Effector memory CD4-positive, alpha-beta T cell (primary cell): ENCODE results near the gene SARS1.

Experiments used
- DNase-seq, 3 donors: peaks; one replicate each; pipeline ENCODE4 v3.0.0-alpha.2; 2020
- H3K27ac ChIP-seq: 2 replicates; pipeline ENCODE4 v1.7.0; 2013; ENCODE audit warnings: mild to moderate bottlenecking, low read length, moderate library complexity; ENCODE audit not compliant: insufficient read depth, poor library complexity, severe bottlenecking
- H3K27me3 ChIP-seq: replicated peaks from 2 replicates; pipeline ENCODE4 v1.7.0; 2013; ENCODE audit warnings: mild to moderate bottlenecking, low read length; ENCODE audit not compliant: insufficient read depth, control insufficient read depth, poor library complexity, severe bottlenecking
- H3K36me3 ChIP-seq: 2 replicates; pipeline ENCODE4 v1.7.0; 2013; ENCODE audit warnings: mild to moderate bottlenecking, low read length, moderate library complexity; ENCODE audit not compliant: control insufficient read depth, insufficient read depth
- H3K4me1 ChIP-seq: 2 replicates; pipeline ENCODE4 v1.7.0; 2013; ENCODE audit warnings: low read length, mild to moderate bottlenecking; ENCODE audit not compliant: control insufficient read depth, insufficient read depth, poor library complexity, severe bottlenecking
- H3K4me3 ChIP-seq: 2 replicates; pipeline ENCODE4 v1.7.0; 2013; ENCODE audit warnings: low read length, low read depth, mild to moderate bottlenecking; ENCODE audit not compliant: insufficient read depth, poor library complexity, severe bottlenecking
- H3K9me3 ChIP-seq: 2 replicates; pipeline ENCODE4 v1.7.0; 2013; ENCODE audit warnings: mild to moderate bottlenecking, low read length, moderate library complexity; ENCODE audit not compliant: control insufficient read depth

SARS1 gene

DNA sequence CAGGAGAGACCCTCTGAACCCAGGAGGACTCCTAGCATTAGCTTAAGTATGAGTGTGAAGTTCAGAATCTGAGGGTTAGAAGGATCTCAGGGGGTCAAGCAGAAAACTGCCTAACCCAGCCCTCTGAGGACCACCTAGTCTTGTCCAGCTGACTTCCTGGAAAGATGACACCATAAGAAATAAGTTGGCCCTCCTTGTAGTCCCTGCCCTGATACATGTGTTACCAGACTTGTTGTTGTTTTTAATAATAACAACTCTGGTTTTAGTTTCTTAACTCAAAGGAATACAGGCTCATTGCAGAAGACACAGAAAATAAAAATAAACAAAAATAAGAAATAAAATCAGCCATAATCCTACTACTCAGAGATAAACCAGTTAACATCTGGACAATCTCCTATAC lies 21.8 kb upstream of the SARS1 start:
- Histone ChIP-seq H3K27me3 (no peaks in the 10 kb centered on the region), H3K4me1 (no peaks in the 10 kb centered on the region), H3K4me3 (no peak overlapping the region)

DNA sequence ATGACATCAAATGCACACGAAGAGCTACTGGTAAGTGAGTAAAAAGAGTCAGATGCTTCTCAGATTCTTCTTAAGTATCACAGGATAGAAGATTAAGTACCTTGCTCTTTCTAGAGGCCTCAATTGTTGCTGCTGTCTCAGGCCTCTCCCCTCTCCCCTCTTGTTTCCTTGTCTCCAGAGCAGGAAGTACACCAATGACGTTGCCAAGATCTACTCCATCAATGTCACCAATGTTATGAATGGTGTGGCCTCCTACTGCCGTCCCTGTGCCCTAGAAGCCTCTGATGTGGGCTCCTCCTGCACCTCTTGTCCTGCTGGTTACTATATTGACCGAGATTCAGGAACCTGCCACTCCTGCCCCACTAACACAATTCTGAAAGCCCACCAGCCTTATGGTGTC lies 21.3 kb upstream of the SARS1 start:
- no peak for DNase-seq
- H3K9me3 ChIP-seq = no peaks in the 10 kb centered on the region
- no peaks in the 10 kb centered on the region for H3K4me1 ChIP-seq
- no peak overlapping the region for H3K27ac ChIP-seq
- peaks cover 5% of the 10 kb centered on the region for H3K36me3 ChIP-seq
- H3K4me3 ChIP-seq = no peak overlapping the region
- no peaks in the 10 kb centered on the region for H3K27me3 ChIP-seq

More for the DNA sequence above, 21.8 kb upstream of the SARS1 start:
- Histone ChIP-seq H3K27ac (no peak overlapping the region), H3K9me3 (no peaks in the 10 kb centered on the region), H3K36me3 (peaks cover 5% of the 10 kb centered on the region)
- DNase-seq = no peak

DNA sequence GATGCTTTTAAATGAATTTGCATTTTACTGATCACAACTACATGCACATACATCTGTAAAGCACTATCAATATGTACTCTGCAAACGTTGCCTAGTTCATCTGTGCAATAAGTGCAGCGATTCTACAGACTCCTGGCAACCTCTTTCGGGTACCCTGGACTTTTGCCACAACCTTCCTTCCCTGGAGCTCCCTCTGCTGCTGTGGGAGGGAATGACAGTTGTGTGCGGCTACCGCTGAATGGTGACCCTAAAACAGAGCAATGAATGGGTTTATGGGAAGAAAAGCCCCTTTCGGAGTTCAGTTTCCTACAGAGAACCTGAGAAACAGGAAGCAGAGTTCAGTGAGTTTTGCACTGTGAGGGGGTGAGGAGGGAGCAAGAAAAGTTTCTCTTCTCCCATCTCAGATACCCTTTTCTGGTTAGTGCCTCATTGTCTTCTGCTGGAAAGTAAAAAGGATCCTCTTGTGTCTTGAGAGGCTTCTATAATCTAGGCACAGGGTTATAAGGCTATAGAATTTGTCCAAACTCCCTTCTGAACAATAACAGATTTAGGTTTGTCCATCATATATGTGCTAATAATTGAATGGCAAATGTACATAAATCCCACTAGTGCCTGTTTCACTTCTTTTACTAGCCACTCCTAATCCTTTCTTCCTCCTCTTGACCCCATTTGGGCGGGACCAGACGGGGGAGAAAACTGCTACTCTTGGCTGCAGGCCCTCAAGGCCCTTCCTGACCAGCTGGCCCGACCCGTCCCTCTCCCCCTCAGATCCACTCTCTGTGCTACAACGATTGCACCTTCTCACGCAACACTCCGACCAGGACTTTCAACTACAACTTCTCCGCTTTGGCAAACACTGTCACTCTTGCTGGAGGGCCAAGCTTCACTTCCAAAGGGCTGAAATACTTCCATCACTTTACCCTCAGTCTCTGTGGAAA lies 19.8 kb upstream of the SARS1 start:
- Histone ChIP-seq H3K27ac (no peak overlapping the region), H3K9me3 (no peaks in the 10 kb centered on the region), H3K4me3 (no peak overlapping the region), H3K4me1 (no peaks in the 10 kb centered on the region), H3K27me3 (no peaks in the 10 kb centered on the region), H3K36me3 (peaks cover 5% of the 10 kb centered on the region)
- DNase-seq = no peak

DNA sequence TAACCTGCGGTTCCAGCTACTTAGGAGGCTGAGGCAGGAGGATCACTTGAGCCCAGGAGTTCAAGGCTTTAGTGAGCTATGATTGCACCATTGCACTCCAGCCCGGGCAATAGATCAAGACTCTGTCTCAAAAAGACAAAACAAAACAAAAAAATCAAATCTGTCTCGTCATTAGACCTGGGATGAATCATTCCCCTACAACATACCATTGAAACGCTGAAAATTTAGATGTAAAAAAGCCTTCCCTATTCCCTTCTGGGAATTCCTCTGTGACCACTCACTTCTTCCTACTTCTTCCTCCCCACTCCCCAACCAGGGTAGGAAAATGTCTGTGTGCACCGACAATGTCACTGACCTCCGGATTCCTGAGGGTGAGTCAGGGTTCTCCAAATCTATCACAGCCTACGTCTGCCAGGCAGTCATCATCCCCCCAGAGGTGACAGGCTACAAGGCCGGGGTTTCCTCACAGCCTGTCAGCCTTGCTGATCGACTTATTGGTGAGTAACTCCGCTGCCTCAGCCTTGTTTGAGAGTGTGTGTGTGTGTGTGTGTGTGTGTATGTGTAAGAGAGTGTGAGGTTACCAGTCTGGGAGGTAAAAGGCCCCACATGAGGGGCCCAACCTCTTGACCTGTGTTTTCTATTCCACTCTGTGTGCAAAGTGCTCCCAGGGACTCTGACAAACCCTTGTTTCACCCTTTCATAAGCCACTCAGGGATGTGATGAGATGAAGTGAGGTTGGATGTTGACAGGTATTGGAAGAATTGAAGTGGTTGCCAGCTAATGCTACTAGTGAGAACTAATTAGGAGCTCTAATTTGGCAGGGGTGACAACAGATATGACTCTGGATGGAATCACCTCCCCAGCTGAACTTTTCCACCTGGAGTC lies 16.3 kb upstream of the SARS1 start:
- no peak for DNase-seq

DNA sequence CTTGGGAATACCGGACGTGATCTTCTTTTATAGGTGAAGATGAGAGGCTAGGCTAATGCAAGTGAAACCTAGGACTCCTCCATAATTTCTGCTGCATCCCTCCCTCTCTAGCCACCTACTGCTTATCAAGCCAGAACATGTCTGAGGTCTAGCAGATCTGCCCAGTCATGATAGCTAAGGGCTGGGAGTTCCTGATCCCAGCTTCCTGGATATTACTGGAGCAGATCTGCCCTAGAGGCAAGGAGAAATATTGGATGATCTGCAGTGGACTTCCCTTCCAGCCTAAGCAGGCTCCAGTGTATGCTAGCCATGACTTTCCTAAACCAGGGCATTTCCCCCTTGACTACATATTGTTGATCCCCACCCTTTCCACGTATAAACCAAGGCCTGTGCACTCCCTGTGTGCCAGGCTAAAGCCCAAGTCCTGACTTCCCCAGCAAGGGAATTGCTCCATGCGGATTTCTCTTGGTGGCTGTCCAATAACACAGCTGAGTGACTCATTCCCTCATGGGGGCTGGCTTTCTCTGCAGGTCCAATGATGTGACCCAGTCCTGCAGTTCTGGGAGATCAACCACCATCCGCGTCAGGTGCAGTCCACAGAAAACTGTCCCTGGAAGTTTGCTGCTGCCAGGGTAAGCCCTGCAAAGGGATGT lies 15.5 kb upstream of the SARS1 start:
- H3K27ac ChIP-seq = no peak overlapping the region
- no peak for DNase-seq
- H3K4me3 ChIP-seq = no peak overlapping the region
- no peaks in the 10 kb centered on the region for H3K9me3 ChIP-seq
- H3K4me1 ChIP-seq = no peaks in the 10 kb centered on the region
- no peaks in the 10 kb centered on the region for H3K36me3 ChIP-seq
- no peaks in the 10 kb centered on the region for H3K27me3 ChIP-seq

More for the DNA sequence above, 16.3 kb upstream of the SARS1 start:
- no peak overlapping the region for H3K4me3 ChIP-seq
- no peaks in the 10 kb centered on the region for H3K36me3 ChIP-seq
- H3K4me1 ChIP-seq = no peaks in the 10 kb centered on the region
- no peaks in the 10 kb centered on the region for H3K27me3 ChIP-seq
- no peaks in the 10 kb centered on the region for H3K9me3 ChIP-seq
- no peak overlapping the region for H3K27ac ChIP-seq

DNA sequence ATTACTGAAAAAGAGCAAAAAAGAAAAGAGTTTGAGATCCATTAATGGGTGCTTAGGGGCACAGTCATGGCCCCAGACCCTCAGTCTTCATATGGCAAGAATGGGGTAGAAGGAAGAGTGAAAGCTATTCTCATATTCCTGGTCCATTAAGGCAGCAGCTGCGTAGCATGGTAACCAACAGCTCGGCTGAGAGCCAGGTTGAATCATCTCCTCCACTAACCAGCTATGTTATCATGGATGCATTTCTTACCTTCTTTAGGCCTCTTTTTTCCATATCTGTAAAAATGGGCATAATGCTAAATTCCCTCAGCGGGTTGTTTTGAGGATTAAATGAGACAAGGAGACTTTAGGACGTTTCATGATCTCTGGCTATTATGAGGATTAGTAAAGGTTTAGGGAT lies 15.0 kb upstream of the SARS1 start:
- Histone ChIP-seq H3K27ac (no peak overlapping the region), H3K9me3 (no peaks in the 10 kb centered on the region), H3K4me3 (no peak overlapping the region), H3K4me1 (no peaks in the 10 kb centered on the region), H3K27me3 (no peaks in the 10 kb centered on the region), H3K36me3 (no peaks in the 10 kb centered on the region)
- no peak for DNase-seq

DNA sequence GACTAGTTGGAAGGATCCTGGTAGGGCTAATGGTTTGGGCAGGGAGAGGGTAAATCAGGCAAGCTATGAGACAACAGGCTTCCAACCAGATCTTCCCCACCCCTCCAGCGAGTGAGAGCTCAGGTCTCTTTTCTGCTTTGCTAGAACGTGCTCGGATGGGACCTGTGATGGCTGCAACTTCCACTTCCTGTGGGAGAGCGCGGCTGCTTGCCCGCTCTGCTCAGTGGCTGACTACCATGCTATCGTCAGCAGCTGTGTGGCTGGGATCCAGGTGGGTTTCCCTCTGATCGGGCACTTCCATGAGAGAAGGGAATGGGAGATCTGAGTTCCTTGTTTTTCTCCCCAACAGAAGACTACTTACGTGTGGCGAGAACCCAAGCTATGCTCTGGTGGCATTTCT lies 14.0 kb upstream of the SARS1 start:
- Histone ChIP-seq H3K4me1 (no peaks in the 10 kb centered on the region), H3K4me3 (no peak overlapping the region), H3K36me3 (no peaks in the 10 kb centered on the region), H3K27ac (no peak overlapping the region), H3K9me3 (no peaks in the 10 kb centered on the region), H3K27me3 (no peaks in the 10 kb centered on the region)
- DNase-seq = no peak

DNA sequence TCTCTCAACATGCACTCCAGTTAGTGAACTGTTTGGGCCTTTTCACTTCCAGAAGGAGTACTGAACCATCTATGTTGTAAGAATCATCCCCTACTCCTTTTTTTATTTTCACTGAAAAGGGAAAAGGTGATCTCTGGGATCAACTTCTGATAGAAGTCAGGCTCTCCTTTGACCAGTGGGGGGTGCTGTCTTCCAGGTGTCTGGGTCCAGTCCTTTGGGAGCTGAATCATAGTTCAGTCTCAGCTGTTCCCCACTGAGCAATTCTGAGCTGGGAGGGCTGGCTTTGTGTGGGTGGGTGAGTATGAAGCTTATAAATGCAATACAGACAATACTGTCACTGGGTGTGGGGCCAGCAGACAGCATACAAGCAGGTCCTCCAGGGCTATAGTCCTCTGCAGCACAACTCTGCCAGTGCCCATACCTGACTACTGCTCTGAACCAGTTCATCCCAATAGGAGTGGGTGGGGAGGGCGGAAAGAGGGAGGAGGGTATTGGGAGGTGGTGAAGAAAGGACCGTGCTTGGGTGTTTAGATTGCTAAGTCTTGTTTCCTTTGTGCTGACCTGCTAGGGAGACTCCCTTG lies 12.5 kb upstream of the SARS1 start:
- Histone ChIP-seq H3K27me3 (no peaks in the 10 kb centered on the region), H3K4me3 (no peak overlapping the region), H3K4me1 (no peaks in the 10 kb centered on the region), H3K9me3 (no peaks in the 10 kb centered on the region), H3K36me3 (no peaks in the 10 kb centered on the region), H3K27ac (no peak overlapping the region)
- DNase-seq = no peak

DNA sequence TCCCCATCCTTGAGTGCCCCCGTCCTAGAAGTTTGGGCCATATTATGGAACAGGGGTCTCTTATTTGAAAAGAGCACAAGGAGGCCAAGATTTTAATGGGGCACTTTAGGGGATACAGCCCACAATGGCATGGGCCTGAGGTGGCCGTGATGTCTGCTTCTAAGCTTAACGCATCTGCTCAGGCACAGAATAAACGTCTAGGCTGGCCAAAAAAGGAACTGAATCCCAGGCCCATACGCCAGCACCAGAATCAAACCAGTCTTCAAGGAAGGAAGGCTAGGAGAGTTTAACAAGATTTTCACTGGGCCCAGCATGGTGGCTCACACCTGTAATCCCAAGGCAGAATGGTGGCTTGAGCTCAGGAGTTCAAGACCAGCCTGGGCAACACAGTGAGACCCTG lies 9.2 kb upstream of the SARS1 start:
- Histone ChIP-seq H3K36me3 (no peaks in the 10 kb centered on the region), H3K27ac (no peak overlapping the region), H3K4me1 (no peaks in the 10 kb centered on the region), H3K9me3 (no peaks in the 10 kb centered on the region), H3K27me3 (no peaks in the 10 kb centered on the region), H3K4me3 (no peak overlapping the region)
- DNase-seq = no peak
